K562 (cell line): Measurements from ENCODE around the gene ZNF799. TPM values are rescaled to one million over a fixed set of nuclear protein-coding genes. Genes with fewer than 3 reads are reported as not detected.

Source experiments
- ATF7 ChIP-seq: fragments of 450-650 bp; IDR thresholded peaks from 2 replicates; pipeline ENCODE4 v1.7.1; 2014; ENCODE audit warnings: mild to moderate bottlenecking, moderate library complexity
- CREB1 ChIP-seq, 2 experiments: sonication (generic) in 1 of 2; formaldehyde crosslinking in 1 of 2; IDR thresholded peaks; 2 replicates each; pipeline versions ENCODE4 v1.6.1 to v1.8.0; 2012 to 2022; ENCODE audit warnings: inconsistent platforms in 1 of 2, mild to moderate bottlenecking in 1 of 2, missing genetic modification reagents in 1 of 2, moderate library complexity in 1 of 2
- CTCF ChIP-seq, 3 experiments: IDR thresholded peaks in 2 of 3; conservative IDR thresholded peaks in 1 of 3; 2 replicates each; pipeline ENCODE4 v1.5.1; 2011 to 2012; ENCODE audit warnings: low read length in 3 of 3, mild to moderate bottlenecking in 3 of 3, control low read depth in 2 of 3, improper control_type of control experiment in 1 of 3, inconsistent platforms in 1 of 3, low read depth in 1 of 3, mixed read lengths in 1 of 3, moderate library complexity in 1 of 3; ENCODE audit not compliant: insufficient read depth in 2 of 3
- EP400 ChIP-seq: fragments of 450-650 bp; IDR thresholded peaks from 2 replicates; pipeline ENCODE4 v1.6.1; 2017; ENCODE audit warnings: antibody characterized with exemption, mild to moderate bottlenecking, moderate library complexity
- L3MBTL2 ChIP-seq: fragments of 450-650 bp; IDR thresholded peaks from 2 replicates; pipeline ENCODE4 v1.6.1; 2016; ENCODE audit warnings: mild to moderate bottlenecking, moderate library complexity
- MEIS2 ChIP-seq: fragments of 450-650 bp; IDR thresholded peaks from 2 replicates; pipeline ENCODE4 v1.6.1; 2014; ENCODE audit warnings: mild to moderate bottlenecking; ENCODE audit not compliant: partially characterized antibody
- NRF1 ChIP-seq, 2 experiments: fragments of 450-650 bp; IDR thresholded peaks in 1 of 2; conservative IDR thresholded peaks in 1 of 2; 2 replicates each; pipeline ENCODE4 v1.6.1; 2014; ENCODE audit warnings: mild to moderate bottlenecking in 2 of 2
- PKNOX1 ChIP-seq: fragments of 450-650 bp; IDR thresholded peaks from 2 replicates; pipeline ENCODE4 v1.6.1; 2016
- RAD51 ChIP-seq: fragments of 450-650 bp; IDR thresholded peaks from 2 replicates; pipeline ENCODE4 v1.7.1; 2016; ENCODE audit warnings: low read depth, mild to moderate bottlenecking, borderline replicate concordance
- RBM25 ChIP-seq: fragments of 200-400 bp; formaldehyde crosslinking; IDR thresholded peaks from 2 replicates; pipeline ENCODE4 v1.6.1; 2018; ENCODE audit warnings: low read length, low read depth, moderate library complexity; ENCODE audit not compliant: severe bottlenecking
- SMARCA4 ChIP-seq: fragments of 450-650 bp; IDR thresholded peaks from 2 replicates; pipeline ENCODE4 v1.6.1; 2016
- SRF ChIP-seq, 2 experiments: fragments of 250-450, 450-650 bp in 1 of 2; sonication (Bioruptor Pico) in 1 of 2; sonication (generic) in 1 of 2; formaldehyde crosslinking; IDR thresholded peaks; 2 replicates each; pipeline versions ENCODE4 v1.5.0 to v1.5.1; 2020 to 2022; ENCODE audit warnings: mild to moderate bottlenecking in 1 of 2, missing genetic modification reagents in 1 of 2
- TGIF2 ChIP-seq: sonication (generic); formaldehyde crosslinking; IDR thresholded peaks from 2 replicates; pipeline ENCODE4 v1.8.1; 2022; ENCODE audit warnings: mild to moderate bottlenecking, missing genetic modification reagents, moderate library complexity
- TOE1 ChIP-seq, 2 experiments: fragments of 450-650 bp in 1 of 2; sonication (generic) in 1 of 2; formaldehyde crosslinking in 1 of 2; IDR thresholded peaks; 2 replicates each; pipeline versions ENCODE4 v1.7.1 to v1.8.0; 2016 to 2022; ENCODE audit warnings: borderline replicate concordance in 2 of 2, mild to moderate bottlenecking in 2 of 2, antibody characterized with exemption in 1 of 2, inconsistent platforms in 1 of 2, low read depth in 1 of 2, missing genetic modification reagents in 1 of 2, moderate library complexity in 1 of 2
- YY1 ChIP-seq, 3 experiments: IDR thresholded peaks; 2 replicates each; pipeline ENCODE4 v1.6.1; 2011; ENCODE audit warnings: low read length in 2 of 3, mild to moderate bottlenecking in 2 of 3, moderate library complexity in 2 of 3, borderline replicate concordance in 1 of 3, control low read depth in 1 of 3, low read depth in 1 of 3; ENCODE audit not compliant: insufficient read depth in 3 of 3, insufficient replicate concordance in 2 of 3, control insufficient read depth in 1 of 3, insufficient read length in 1 of 3; ENCODE audit errors: extremely low read depth in 1 of 3
- ZBTB17 ChIP-seq: fragments of 450-650 bp; formaldehyde crosslinking; IDR thresholded peaks from 2 replicates; pipeline ENCODE4 v1.4.0; 2020; ENCODE audit warnings: mild to moderate bottlenecking
- ZNF197 ChIP-seq: fragments of 200-800 bp; sonication (Bioruptor generic); IDR thresholded peaks from 2 replicates; pipeline ENCODE4 v1.6.1; 2016; ENCODE audit warnings: low read depth, missing genetic modification characterization, missing compliant biosample characterization
- ZNF511 ChIP-seq: sonication (generic); formaldehyde crosslinking; IDR thresholded peaks from 2 replicates; pipeline ENCODE4 v1.8.0; 2022; ENCODE audit warnings: mild to moderate bottlenecking, missing genetic modification reagents
- ZNF766 ChIP-seq: fragments of 200-800 bp; sonication (Bioruptor generic); conservative IDR thresholded peaks from 2 replicates; pipeline ENCODE4 v1.6.1; 2016; ENCODE audit warnings: missing genetic modification characterization, missing compliant biosample characterization
- polyA plus RNA-seq, 8 experiments: library from polyadenylated mRNA; depleted of rRNA in 4 of 8; stranded (reverse) in 5 of 8; unstranded in 3 of 8; fragments of >200 nt; fragmentation: Nextera tagmentation in 2 of 8; fragmentation: Illumina TruSeq in 1 of 8; extraction: Ambion mirVana in 2 of 8; extraction: Trizol in 1 of 8; gene quantifications; 2 replicates each; pipeline versions ENCODE4 v1.2.1 to v1.2.3, GENCODE V29; 2011 to 2014; ENCODE audit warnings: inconsistent platforms in 1 of 8, missing spikeins in 1 of 8
- total RNA-seq, 7 experiments: library from RNA; depleted of rRNA in 6 of 7; stranded (reverse); fragments of >200 nt in 6 of 7; fragmentation: Illumina TruSeq in 2 of 7; extraction: Trizol in 2 of 7; gene quantifications; 2 replicates each; pipeline versions ENCODE4 v1.2.1 to v1.2.3, GENCODE V29; 2011 to 2021; ENCODE audit warnings: low replicate concordance in 1 of 7

The ZNF799 gene
- total and polyA plus RNA-seq, 9 of the 15 experiments (the other 6 are each of a cell fraction or from before 2014, with no cell fraction given), result 0.63 to 5.5 (median 2.9) TPM

- peak in 1 of 3 experiments; percentile 10 for TF ChIP-seq YY1 (IDR thresholded peaks at IDR 0.05; ENCODE audit: borderline replicate concordance in 1 of 3, control insufficient read depth in 1 of 3, extremely low read depth in 1 of 3, insufficient read depth in 3 of 3, insufficient read length in 1 of 3, insufficient replicate concordance in 2 of 3, low read depth in 1 of 3, low read length in 2 of 3)
- 0 out of 2 replicates have a peak, but pooled peaks have one; percentile 37 for TF ChIP-seq ZNF511
- TF ChIP-seq ZNF197 (CRISPR knock-in tag), result no peak
- peak; percentile 63 for TF ChIP-seq EP400
- TF ChIP-seq SMARCA4, result no peak
- TF ChIP-seq CREB1 (IDR thresholded peaks at IDR 0.05), result no peak
- peak; percentile 39; the same call in 1 of the 2 replicates for TF ChIP-seq CREB1 (CRISPR knock-in tag; IDR thresholded peaks at IDR 0.05)
- TF ChIP-seq ATF7, result peak; percentile 53; the same call in 1 of the 2 replicates
- peak; percentile 74 to 77 for TF ChIP-seq NRF1 (conservative IDR thresholded peaks at IDR 0.05 in 1 of 2, IDR thresholded peaks at IDR 0.05 in 1 of 2)
- peak; percentile 49; the same call in 1 of the 2 replicates for TF ChIP-seq TOE1 (IDR thresholded peaks at IDR 0.05; ENCODE audit: borderline replicate concordance)
- TF ChIP-seq TOE1 (CRISPR knock-in tag; IDR thresholded peaks at IDR 0.05; ENCODE audit: borderline replicate concordance, low read depth), result no peak
- TF ChIP-seq RBM25, result peak; percentile 38
- TF ChIP-seq MEIS2, result peak; percentile 88
- no peak for TF ChIP-seq SRF (CRISPR knock-in tag; IDR thresholded peaks at IDR 0.05)
- TF ChIP-seq ZNF766 (CRISPR knock-in tag), result 0 out of 2 replicates have a peak, but pooled peaks have one; percentile 53
- peak; percentile 73 for TF ChIP-seq L3MBTL2
- TF ChIP-seq PKNOX1, result peak; percentile 99
- TF ChIP-seq RAD51, result 0 out of 2 replicates have a peak, but pooled peaks have one; percentile 52
- peak in 1 of 3 experiments; percentile 25; a peak in 3 of 6 replicates for TF ChIP-seq CTCF (IDR thresholded peaks at IDR 0.05 in 2 of 3, conservative IDR thresholded peaks at IDR 0.05 in 1 of 3; ENCODE audit: insufficient read depth in 2 of 3, low read depth in 1 of 3, low read length in 3 of 3)
- peak; percentile 51; the same call in 1 of the 2 replicates for TF ChIP-seq TGIF2 (CRISPR knock-in tag)
- TF ChIP-seq ZBTB17 (CRISPR knock-in tag), result peak; percentile 48; the same call in 1 of the 2 replicates
Measured at GRCh38 chr19:12400633-12401502, at the start of gene ZNF799 (continued).
